Measurements from ENCODE around the gene MEF2C. TPM values are rescaled to one million over a fixed set of nuclear protein-coding genes. Genes with fewer than 3 reads are reported as not detected.
"Not testable (repeated sequence)": the region's sequence is repeated elsewhere in the genome, so short reads cannot be mapped to it uniquely, and the experiment has no call there.

MEF2C gene
- total RNA-seq, 5 donors from 2014 or later (not counting 1 experiment from before 2014, with no cell fraction given): 2.5 to 9.4 (median 4.4) TPM

DNA sequence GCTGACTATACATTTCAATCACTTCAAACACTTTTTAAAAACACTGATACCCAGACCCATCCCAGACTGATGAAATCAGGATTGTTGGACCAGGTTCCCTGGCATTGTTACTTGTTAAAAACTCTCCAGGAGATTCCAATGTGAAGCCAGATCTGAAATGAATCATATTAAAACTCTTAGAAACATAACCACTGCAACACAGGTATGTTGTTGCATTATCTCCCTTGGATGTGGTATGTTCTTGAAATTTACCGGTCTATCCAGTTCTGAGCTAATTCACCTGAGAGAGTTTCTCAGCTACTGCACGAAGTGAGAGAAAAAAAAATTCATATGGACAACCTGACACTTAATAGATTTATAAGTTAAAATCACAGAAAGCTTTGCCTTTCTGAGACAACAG lies 21.8 kb downstream of the MEF2C start:
- CTCF ChIA-PET: no interaction called here
- DNase-seq: no peak
- Histone ChIP-seq H3K4me3 (ENCODE audit: control insufficient read depth in 1 of 2, extremely low read depth in 1 of 2, low read length in 1 of 2) (no peak overlapping the region), H3K4me1 (ENCODE audit: control insufficient read depth in 1 of 2, extremely low read depth in 1 of 2, insufficient read depth in 2 of 2, low read length in 2 of 2) (no peaks in the 10 kb centered on the region), H3K27me3 (replicated peaks in 1 of 2; ENCODE audit: control insufficient read depth in 2 of 2, extremely low read depth in 1 of 2, insufficient read depth in 2 of 2, low read length in 1 of 2) (no peaks in the 10 kb centered on the region), H3K36me3 (ENCODE audit: control insufficient read depth in 2 of 2, extremely low read depth in 1 of 2, insufficient read depth in 1 of 2, low read length in 1 of 2) (no peaks in the 10 kb centered on the region), H3K27ac (ENCODE audit: low read length) (no peak overlapping the region), H3K9me3 (no peaks in the 10 kb centered on the region)
- Mint-ChIP-seq H3K36me3 (no peaks in the 10 kb centered on the region), H3K9me3 (peaks cover 0 to 4% (median 0%) of the 10 kb centered on the region in 3 donors), H3K27me3 (no peaks in the 10 kb centered on the region), H3K4me3 (no peak overlapping the region), H3K4me1 (no peaks in the 10 kb centered on the region), H3K27ac (no peak overlapping the region)
- ATAC-seq (replicated peaks in 1 of 4): no peak
- POLR2A ChIA-PET: no interaction called here
- WGBS (ENCODE audit: insufficient coverage): no CpG with 5 or more reads among the region's 2 CpGs

DNA sequence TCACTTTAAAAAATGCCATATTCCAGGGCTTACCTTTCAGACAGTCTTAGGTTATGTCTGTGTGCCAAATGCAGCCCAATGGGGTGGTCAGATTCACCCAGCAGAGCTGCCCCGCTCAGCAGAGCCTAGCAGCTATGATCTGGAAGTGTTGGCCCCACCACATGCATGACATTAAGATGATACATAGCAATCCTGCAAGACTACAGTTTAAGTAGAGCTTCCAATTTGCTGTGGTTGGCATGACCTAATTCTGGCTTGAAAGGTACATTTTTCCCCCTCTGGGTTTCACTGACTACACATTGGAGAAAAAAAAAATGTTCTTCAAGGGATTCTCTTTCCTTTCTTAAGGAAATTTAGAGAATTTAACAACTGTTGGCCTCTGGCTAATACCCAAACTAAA lies 22.5 kb downstream of the MEF2C start:
- no CpG with 5 or more reads among the region's 1 CpG for WGBS (ENCODE audit: insufficient coverage)
- Histone ChIP-seq H3K4me1 (ENCODE audit: control insufficient read depth in 1 of 2, extremely low read depth in 1 of 2, insufficient read depth in 2 of 2, low read length in 2 of 2) (no peaks in the 10 kb centered on the region), H3K36me3 (ENCODE audit: control insufficient read depth in 2 of 2, extremely low read depth in 1 of 2, insufficient read depth in 1 of 2, low read length in 1 of 2) (no peaks in the 10 kb centered on the region), H3K4me3 (ENCODE audit: control insufficient read depth in 1 of 2, extremely low read depth in 1 of 2, low read length in 1 of 2) (no peak overlapping the region), H3K9me3 (no peaks in the 10 kb centered on the region), H3K27ac (ENCODE audit: low read length) (no peak overlapping the region), H3K27me3 (replicated peaks in 1 of 2; ENCODE audit: control insufficient read depth in 2 of 2, extremely low read depth in 1 of 2, insufficient read depth in 2 of 2, low read length in 1 of 2) (no peaks in the 10 kb centered on the region)
- no peak overlapping the region for H3K27ac Mint-ChIP-seq
- POLR2A ChIA-PET: interaction anchor here (0.6 kb wide), 2 partner anchors 73 to 125 kb away, joined by 3 read pairs; no protein-coding TSS in a partner anchor
- CTCF ChIA-PET: interaction anchor here in 1 of 2 donors (0.7 kb wide), 1 partner anchor 732 kb away, joined by 4 read pairs; no protein-coding TSS in a partner anchor
- no peak overlapping the region for H3K4me3 Mint-ChIP-seq
- no peaks in the 10 kb centered on the region for H3K36me3 Mint-ChIP-seq
- no peak for ATAC-seq (replicated peaks in 1 of 4)
- H3K27me3 Mint-ChIP-seq: no peaks in the 10 kb centered on the region
- no peak for DNase-seq
- H3K4me1 Mint-ChIP-seq: no peaks in the 10 kb centered on the region
- H3K9me3 Mint-ChIP-seq: peaks cover 0 to 6% (median 4%) of the 10 kb centered on the region in 3 donors

DNA sequence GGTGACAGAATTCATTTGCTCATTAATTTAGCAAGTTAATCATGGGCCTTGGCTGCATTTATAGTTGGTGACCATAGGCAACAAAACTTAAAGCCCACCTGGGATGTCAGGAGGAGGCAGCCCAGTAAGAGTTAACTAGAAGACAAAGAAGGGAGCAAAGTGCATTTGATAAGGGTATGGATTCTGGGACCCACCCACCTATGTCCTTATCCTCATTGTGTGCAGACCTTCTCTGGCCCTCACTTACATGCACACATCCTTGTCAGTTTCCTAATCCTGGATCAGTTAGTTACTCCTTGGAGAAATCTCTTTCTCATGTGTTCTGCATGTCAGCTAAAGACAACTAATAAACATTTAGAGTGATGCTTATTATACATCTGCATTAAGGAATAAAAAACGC lies 24.6 kb downstream of the MEF2C start:
- Mint-ChIP-seq H3K36me3 (no peaks in the 10 kb centered on the region), H3K27me3 (no peaks in the 10 kb centered on the region), H3K4me1 (no peaks in the 10 kb centered on the region), H3K4me3 (no peak overlapping the region), H3K9me3 (peaks cover 0 to 8% (median 7%) of the 10 kb centered on the region in 3 donors), H3K27ac (no peak overlapping the region)
- ATAC-seq (replicated peaks in 1 of 4) (no peak), DNase-seq (no peak)
- Histone ChIP-seq H3K36me3 (ENCODE audit: control insufficient read depth in 2 of 2, extremely low read depth in 1 of 2, insufficient read depth in 1 of 2, low read length in 1 of 2) (no peaks in the 10 kb centered on the region), H3K27me3 (replicated peaks in 1 of 2; ENCODE audit: control insufficient read depth in 2 of 2, extremely low read depth in 1 of 2, insufficient read depth in 2 of 2, low read length in 1 of 2) (no peaks in the 10 kb centered on the region), H3K4me3 (ENCODE audit: control insufficient read depth in 1 of 2, extremely low read depth in 1 of 2, low read length in 1 of 2) (no peak overlapping the region), H3K4me1 (ENCODE audit: control insufficient read depth in 1 of 2, extremely low read depth in 1 of 2, insufficient read depth in 2 of 2, low read length in 2 of 2) (no peaks in the 10 kb centered on the region), H3K9me3 (no peaks in the 10 kb centered on the region), H3K27ac (ENCODE audit: low read length) (no peak overlapping the region)
- no CpG with 5 or more reads among the region's 1 CpG for WGBS (ENCODE audit: insufficient coverage)
- ChIA-PET CTCF (interaction anchor here in 1 of 2 donors (0.6 kb wide), 1 partner anchor 1823 kb away, joined by 3 read pairs; no protein-coding TSS in a partner anchor), POLR2A (no interaction called here)

DNA sequence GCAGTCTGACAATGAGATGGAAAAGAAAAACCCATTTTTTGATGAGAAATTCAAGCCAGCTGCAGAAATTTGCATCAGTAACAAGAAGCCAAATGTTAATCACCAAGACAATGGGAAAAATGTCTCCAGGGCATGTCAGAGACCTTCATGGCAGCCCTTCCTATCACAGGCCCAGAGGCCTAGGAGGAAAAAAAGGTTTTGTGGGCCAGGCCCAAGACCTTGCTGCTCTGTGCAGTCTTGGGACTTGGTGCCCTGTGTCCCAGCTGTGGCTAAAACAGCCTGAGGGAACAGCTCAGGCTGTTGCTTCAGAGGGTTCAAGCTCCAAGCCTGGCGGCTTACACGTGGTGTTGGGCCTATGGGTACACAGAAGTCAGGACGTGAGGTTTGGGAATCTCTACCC lies 26.6 kb downstream of the MEF2C start:
- DNase-seq; H3K9me3 Mint-ChIP-seq; H3K4me1 ChIP-seq (ENCODE audit: control insufficient read depth in 1 of 2, extremely low read depth in 1 of 2, insufficient read depth in 2 of 2, low read length in 2 of 2); H3K4me3 Mint-ChIP-seq; H3K27me3 Mint-ChIP-seq; ATAC-seq (replicated peaks in 1 of 4); H3K27ac ChIP-seq (ENCODE audit: low read length); H3K27ac Mint-ChIP-seq; H3K4me3 ChIP-seq (ENCODE audit: control insufficient read depth in 1 of 2, extremely low read depth in 1 of 2, low read length in 1 of 2); POLR2A ChIA-PET; H3K36me3 Mint-ChIP-seq; H3K36me3 ChIP-seq (ENCODE audit: control insufficient read depth in 2 of 2, extremely low read depth in 1 of 2, insufficient read depth in 1 of 2, low read length in 1 of 2); H3K4me1 Mint-ChIP-seq; H3K27me3 ChIP-seq (replicated peaks in 1 of 2; ENCODE audit: control insufficient read depth in 2 of 2, extremely low read depth in 1 of 2, insufficient read depth in 2 of 2, low read length in 1 of 2); H3K9me3 ChIP-seq: not testable (repeated sequence)
- 83% methylated on average over 1 of the region's 3 CpGs for WGBS (ENCODE audit: insufficient coverage)
- CTCF ChIA-PET: interaction anchor here in 1 of 2 donors (0.6 kb wide), 1 partner anchor 243 kb away, joined by 4 read pairs; no protein-coding TSS in a partner anchor

DNA sequence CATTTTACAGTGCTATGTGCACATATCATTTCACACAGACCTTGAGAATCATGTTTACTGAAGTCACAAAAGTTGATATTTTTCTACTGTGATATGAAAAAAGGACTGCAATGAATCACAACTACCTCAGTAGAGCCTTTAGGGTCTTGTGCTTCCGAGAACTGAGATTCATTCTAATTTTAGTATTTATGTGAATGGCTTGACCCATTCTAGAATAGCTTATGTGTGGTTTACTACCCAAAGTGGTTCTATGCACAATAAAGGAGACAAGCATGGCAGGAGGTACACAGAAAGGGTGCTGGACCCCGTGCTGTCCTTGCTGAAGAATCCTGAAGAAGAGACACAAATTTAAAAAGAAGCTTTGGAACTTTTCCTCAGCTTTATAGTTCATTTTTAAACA lies 28.2 kb downstream of the MEF2C start:
- ATAC-seq (replicated peaks in 1 of 4): no peak
- Mint-ChIP-seq H3K27me3 (peaks cover 0 to 4% of the 10 kb centered on the region in 2 donors), H3K27ac (no peak overlapping the region), H3K4me1 (no peaks in the 10 kb centered on the region), H3K4me3 (no peak overlapping the region), H3K36me3 (no peaks in the 10 kb centered on the region), H3K9me3 (peaks cover 0 to 8% (median 7%) of the 10 kb centered on the region in 3 donors)
- Histone ChIP-seq H3K27ac (ENCODE audit: low read length) (no peak overlapping the region), H3K36me3 (ENCODE audit: control insufficient read depth in 2 of 2, extremely low read depth in 1 of 2, insufficient read depth in 1 of 2, low read length in 1 of 2) (no peaks in the 10 kb centered on the region), H3K4me3 (ENCODE audit: control insufficient read depth in 1 of 2, extremely low read depth in 1 of 2, low read length in 1 of 2) (no peak overlapping the region), H3K9me3 (no peaks in the 10 kb centered on the region), H3K27me3 (replicated peaks in 1 of 2; ENCODE audit: control insufficient read depth in 2 of 2, extremely low read depth in 1 of 2, insufficient read depth in 2 of 2, low read length in 1 of 2) (no peaks in the 10 kb centered on the region), H3K4me1 (ENCODE audit: control insufficient read depth in 1 of 2, extremely low read depth in 1 of 2, insufficient read depth in 2 of 2, low read length in 2 of 2) (no peaks in the 10 kb centered on the region)
- no peak for DNase-seq
- ChIA-PET CTCF (no interaction called here), POLR2A (no interaction called here)
- 83% methylated on average over 1 of the region's 2 CpGs for WGBS (ENCODE audit: insufficient coverage)

DNA sequence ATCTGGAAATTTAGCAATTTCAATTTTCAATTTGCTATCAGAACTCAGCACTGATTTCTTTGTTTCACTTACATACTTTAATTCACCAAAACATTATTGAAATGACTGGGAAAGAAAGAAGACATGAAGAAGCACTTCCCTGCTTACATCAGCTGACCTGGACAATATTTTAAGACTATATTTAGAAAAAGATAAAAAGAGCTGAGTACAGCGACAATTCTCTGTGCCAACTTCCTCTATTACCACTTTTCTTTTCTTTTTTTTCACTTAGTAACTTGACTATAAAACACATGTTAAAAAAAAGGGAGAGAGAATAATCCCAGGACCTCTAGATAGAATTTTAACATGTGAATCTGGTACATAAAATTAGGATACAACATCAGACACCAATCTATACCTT lies 35.6 kb downstream of the MEF2C start:
- no peaks in the 10 kb centered on the region for H3K9me3 Mint-ChIP-seq
- no peak overlapping the region for H3K27ac ChIP-seq (ENCODE audit: low read length)
- H3K36me3 ChIP-seq (ENCODE audit: control insufficient read depth in 2 of 2, extremely low read depth in 1 of 2, insufficient read depth in 1 of 2, low read length in 1 of 2): no peaks in the 10 kb centered on the region
- no peak for DNase-seq
- no peaks in the 10 kb centered on the region for H3K9me3 ChIP-seq
- no peaks in the 10 kb centered on the region for H3K4me1 Mint-ChIP-seq
- no CpG with 5 or more reads among the region's 1 CpG for WGBS (ENCODE audit: insufficient coverage)
- ATAC-seq (replicated peaks in 1 of 4): no peak
- H3K27ac Mint-ChIP-seq: no peak overlapping the region
- H3K4me3 ChIP-seq (ENCODE audit: control insufficient read depth in 1 of 2, extremely low read depth in 1 of 2, low read length in 1 of 2): no peak overlapping the region
- no peaks in the 10 kb centered on the region for H3K4me1 ChIP-seq (ENCODE audit: control insufficient read depth in 1 of 2, extremely low read depth in 1 of 2, insufficient read depth in 2 of 2, low read length in 2 of 2)
- H3K4me3 Mint-ChIP-seq: no peak overlapping the region
- POLR2A ChIA-PET: no interaction called here
- peaks cover 3 to 4% of the 10 kb centered on the region in 2 donors for H3K27me3 Mint-ChIP-seq
- H3K36me3 Mint-ChIP-seq: no peaks in the 10 kb centered on the region
- no peaks in the 10 kb centered on the region for H3K27me3 ChIP-seq (replicated peaks in 1 of 2; ENCODE audit: control insufficient read depth in 2 of 2, extremely low read depth in 1 of 2, insufficient read depth in 2 of 2, low read length in 1 of 2)
- CTCF ChIA-PET: no interaction called here

DNA sequence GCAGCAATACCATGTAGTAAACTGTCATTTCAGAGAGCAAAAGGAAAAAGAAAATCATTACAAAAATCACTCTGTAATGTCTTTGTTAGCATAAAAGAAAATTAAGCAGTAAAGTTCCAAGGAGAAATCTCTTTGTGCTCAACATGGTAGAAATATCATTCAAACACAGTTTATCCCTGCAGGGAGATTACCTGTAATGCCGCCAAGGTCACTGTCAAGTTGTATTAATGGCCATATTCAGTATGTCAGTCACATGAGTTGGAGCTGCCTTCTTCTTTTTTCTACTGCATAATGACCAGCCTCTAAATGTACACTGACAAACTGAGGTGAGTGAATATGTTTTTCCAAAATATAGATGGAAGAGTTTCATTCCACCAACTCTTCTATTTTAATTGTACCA lies 36.5 kb downstream of the MEF2C start:
- no peak overlapping the region for H3K27ac ChIP-seq (ENCODE audit: low read length)

More for the DNA sequence above, 36.5 kb downstream of the MEF2C start:
- Histone ChIP-seq H3K36me3 (ENCODE audit: control insufficient read depth in 2 of 2, extremely low read depth in 1 of 2, insufficient read depth in 1 of 2, low read length in 1 of 2) (no peaks in the 10 kb centered on the region), H3K27me3 (replicated peaks in 1 of 2; ENCODE audit: control insufficient read depth in 2 of 2, extremely low read depth in 1 of 2, insufficient read depth in 2 of 2, low read length in 1 of 2) (no peaks in the 10 kb centered on the region), H3K4me1 (ENCODE audit: control insufficient read depth in 1 of 2, extremely low read depth in 1 of 2, insufficient read depth in 2 of 2, low read length in 2 of 2) (no peaks in the 10 kb centered on the region), H3K4me3 (ENCODE audit: control insufficient read depth in 1 of 2, extremely low read depth in 1 of 2, low read length in 1 of 2) (no peak overlapping the region), H3K9me3 (no peaks in the 10 kb centered on the region)
- Mint-ChIP-seq H3K27ac (no peak overlapping the region), H3K9me3 (no peaks in the 10 kb centered on the region), H3K36me3 (no peaks in the 10 kb centered on the region), H3K4me3 (no peak overlapping the region), H3K27me3 (peaks cover 3 to 4% of the 10 kb centered on the region in 2 donors), H3K4me1 (no peaks in the 10 kb centered on the region)
- ChIA-PET POLR2A (no interaction called here), CTCF (no interaction called here)
- DNase-seq: no peak
- no CpG with 5 or more reads among the region's 1 CpG for WGBS (ENCODE audit: insufficient coverage)
- no peak for ATAC-seq (replicated peaks in 1 of 4)

Measured in T-cell (primary cell).